HEK293 (cell line): Measurements from ENCODE around the gene IRAK2.

ENCODE experiments used
- AEBP2 ChIP-seq: fragments of 450-650 bp; formaldehyde crosslinking; IDR thresholded peaks from 2 replicates; pipeline ENCODE4 v1.5.1; 2016; ENCODE audit warnings: missing biosample characterization, missing genetic modification characterization, borderline replicate concordance
- HOXD13 ChIP-seq: sonication (generic); formaldehyde crosslinking; IDR thresholded peaks from 2 replicates; pipeline ENCODE4 v1.8.0; 2022; ENCODE audit warnings: missing genetic modification reagents, borderline replicate concordance
- IKZF3 ChIP-seq: fragments of 450-650 bp; IDR thresholded peaks from 2 replicates; pipeline ENCODE4 v1.5.0; 2018; ENCODE audit warnings: missing biosample characterization, mild to moderate bottlenecking, missing genetic modification characterization, moderate library complexity
- PRDM4 ChIP-seq: fragments of 450-650 bp; formaldehyde crosslinking; IDR thresholded peaks from 2 replicates; pipeline ENCODE4 v1.5.1; 2017; ENCODE audit warnings: missing biosample characterization, missing genetic modification characterization
- ZBTB8A ChIP-seq: fragments of 450-650 bp; formaldehyde crosslinking; IDR thresholded peaks from 2 replicates; pipeline ENCODE4 v1.5.1; 2016; ENCODE audit warnings: missing biosample characterization, missing genetic modification characterization
- ZFP41 ChIP-seq: fragments of 450-650 bp; formaldehyde crosslinking; IDR thresholded peaks from 2 replicates; pipeline ENCODE4 v1.5.1; 2016; ENCODE audit warnings: missing biosample characterization, missing genetic modification characterization, borderline replicate concordance
- ZIC2 ChIP-seq: fragments of 450-650 bp; formaldehyde crosslinking; IDR thresholded peaks from 2 replicates; pipeline ENCODE4 v1.5.1; 2016; ENCODE audit warnings: missing biosample characterization, missing genetic modification characterization
- ZNF138 ChIP-seq: fragments of 450-650 bp; formaldehyde crosslinking; IDR thresholded peaks from 2 replicates; pipeline ENCODE4 v1.5.1; 2016; ENCODE audit warnings: missing biosample characterization, missing genetic modification characterization, borderline replicate concordance
- ZNF169 ChIP-seq: fragments of 450-650 bp; formaldehyde crosslinking; IDR thresholded peaks from 2 replicates; pipeline ENCODE4 v1.5.1; 2016; ENCODE audit warnings: missing biosample characterization, missing genetic modification characterization
- ZNF248 ChIP-seq: fragments of 450-650 bp; formaldehyde crosslinking; IDR thresholded peaks from 2 replicates; pipeline ENCODE4 v1.5.1; 2017; ENCODE audit warnings: missing biosample characterization, missing genetic modification characterization
- ZNF302 ChIP-seq: fragments of 450-650 bp; formaldehyde crosslinking; IDR thresholded peaks from 2 replicates; pipeline ENCODE4 v1.5.1; 2016; ENCODE audit warnings: missing biosample characterization, missing genetic modification characterization, low read depth
- ZNF324 ChIP-seq: fragments of 450-650 bp; formaldehyde crosslinking; IDR thresholded peaks from 2 replicates; pipeline ENCODE4 v1.5.1; 2016; ENCODE audit warnings: missing biosample characterization, missing genetic modification characterization
- ZNF366 ChIP-seq: fragments of 450-650 bp; formaldehyde crosslinking; conservative IDR thresholded peaks from 2 replicates; pipeline ENCODE4 v1.5.1; 2016; ENCODE audit warnings: missing biosample characterization, missing genetic modification characterization
- ZNF423 ChIP-seq: fragments of 450-650 bp; formaldehyde crosslinking; IDR thresholded peaks from 2 replicates; pipeline ENCODE4 v1.5.1; 2016; ENCODE audit warnings: missing biosample characterization, missing genetic modification characterization
- ZNF426 ChIP-seq: fragments of 450-650 bp; formaldehyde crosslinking; IDR thresholded peaks from 2 replicates; pipeline ENCODE4 v1.5.1; 2017; ENCODE audit warnings: missing biosample characterization, missing genetic modification characterization, mild to moderate bottlenecking, inconsistent platforms, moderate library complexity
- ZNF501 ChIP-seq: fragments of 450-650 bp; formaldehyde crosslinking; IDR thresholded peaks from 2 replicates; pipeline ENCODE4 v1.5.1; 2016; ENCODE audit warnings: missing biosample characterization, missing genetic modification characterization
- ZNF513 ChIP-seq: fragments of 450-650 bp; IDR thresholded peaks from 2 replicates; pipeline ENCODE4 v1.5.1; 2018; ENCODE audit warnings: missing biosample characterization, missing genetic modification characterization
- ZNF518A ChIP-seq: fragments of 450-650 bp; formaldehyde crosslinking; conservative IDR thresholded peaks from 2 replicates; pipeline ENCODE4 v1.5.1; 2016; ENCODE audit warnings: low read depth, missing biosample characterization, missing genetic modification characterization
- ZNF610 ChIP-seq: fragments of 450-650 bp; formaldehyde crosslinking; IDR thresholded peaks from 2 replicates; pipeline ENCODE4 v1.5.1; 2016; ENCODE audit warnings: missing biosample characterization, missing genetic modification characterization, borderline replicate concordance
- ZNF626 ChIP-seq: fragments of 450-650 bp; sonication (Bioruptor Pico); formaldehyde crosslinking; IDR thresholded peaks from 2 replicates; pipeline ENCODE4 v1.5.1; 2018; ENCODE audit warnings: missing biosample characterization, missing genetic modification characterization, inconsistent platforms
- ZNF645 ChIP-seq: fragments of 450-650 bp; formaldehyde crosslinking; IDR thresholded peaks from 2 replicates; pipeline ENCODE4; 2016; ENCODE audit warnings: missing biosample characterization, missing genetic modification characterization
- ZNF670 ChIP-seq: fragments of 450-650 bp; formaldehyde crosslinking; IDR thresholded peaks from 2 replicates; pipeline ENCODE4 v1.5.1; 2016; ENCODE audit warnings: missing biosample characterization, missing genetic modification characterization, low read depth
- ZNF677 ChIP-seq: fragments of 450-650 bp; IDR thresholded peaks from 2 replicates; pipeline ENCODE4 v1.5.0; 2018; ENCODE audit warnings: missing biosample characterization, mild to moderate bottlenecking, missing genetic modification characterization, moderate library complexity
- ZNF701 ChIP-seq: fragments of 450-650 bp; formaldehyde crosslinking; IDR thresholded peaks from 2 replicates; pipeline ENCODE4 v1.5.1; 2016; ENCODE audit warnings: missing biosample characterization, missing genetic modification characterization
- ZNF791 ChIP-seq: fragments of 450-650 bp; formaldehyde crosslinking; IDR thresholded peaks from 2 replicates; pipeline ENCODE4 v1.5.1; 2016; ENCODE audit warnings: missing biosample characterization, missing genetic modification characterization
- ZSCAN16 ChIP-seq: fragments of 450-650 bp; formaldehyde crosslinking; IDR thresholded peaks from 2 replicates; pipeline ENCODE4 v1.5.1; 2016; ENCODE audit warnings: missing biosample characterization, missing genetic modification characterization

The IRAK2 gene

GRCh38 chr3:10224794-10225665, 60.3 kb downstream of the IRAK2 start (continued):
- TF ChIP-seq ZIC2 (tag by site-specific recombination) (no peak), ZNF248 (tag by site-specific recombination) (no peak), ZNF302 (tag by site-specific recombination) (no peak), IKZF3 (tag by site-specific recombination) (peak; percentile 88), HOXD13 (CRISPR knock-in tag) (no peak), ZNF791 (no peak), ZFP41 (tag by site-specific recombination) (no peak), ZNF324 (tag by site-specific recombination) (no peak), ZNF645 (no peak), ZNF626 (tag by site-specific recombination) (no peak), ZNF701 (no peak), ZNF138 (no peak), PRDM4 (peak; percentile 19; the same call in 1 of the 2 replicates), ZSCAN16 (tag by site-specific recombination) (peak; percentile 28; the same call in 1 of the 2 replicates), ZNF518A (tag by site-specific recombination) (no peak), ZNF423 (tag by site-specific recombination) (no peak), ZNF677 (tag by site-specific recombination) (no peak), ZNF426 (no peak), ZNF501 (tag by site-specific recombination) (no peak), ZNF366 (tag by site-specific recombination) (peak; percentile 72), ZNF513 (tag by site-specific recombination) (no peak), ZBTB8A (tag by site-specific recombination) (0 out of 2 replicates have a peak, but pooled peaks have one; percentile 32), ZNF610 (tag by site-specific recombination) (no peak), ZNF169 (tag by site-specific recombination) (no peak), ZNF670 (tag by site-specific recombination) (no peak), AEBP2 (tag by site-specific recombination) (no peak)
- TF ChIP-seq, all 188 proteins: peak for 30
